Smooth muscle cell (in vitro differentiated cells): ENCODE measurements around the gene ABCC2. TPM values are rescaled to one million over a fixed set of nuclear protein-coding genes. Genes with fewer than 3 reads are reported as not detected.
A peak's percentile ranks its signal among the peaks of the same experiment; 100 is the strongest.

Experiments used
- DNase-seq: peaks from one replicate; lab custom pipeline; 2025; ENCODE audit not compliant: unreplicated experiment; lab: John Stamatoyannopoulos, UW
- H2AFZ ChIP-seq: fragments of 200-600 bp; sonication (generic); 2 replicates; pipeline ENCODE4 v1.6.0; 2016; ENCODE audit warnings: antibody characterized with exemption, low read depth, mild to moderate bottlenecking
- H3F3A ChIP-seq: fragments of 200-600 bp; sonication (generic); 2 replicates; pipeline ENCODE4 v1.6.0; 2017; ENCODE audit warnings: antibody characterized with exemption, low read depth
- H3K27ac ChIP-seq: fragments of 200-600 bp; sonication (generic); 2 replicates; pipeline ENCODE4 v1.5.1; 2016; ENCODE audit warnings: low read depth, mild to moderate bottlenecking
- H3K27me3 ChIP-seq: fragments of 200-600 bp; sonication (generic); 2 replicates; pipeline ENCODE4 v1.6.1; 2016; ENCODE audit warnings: low read depth, mild to moderate bottlenecking
- H3K36me3 ChIP-seq: fragments of 200-600 bp; sonication (generic); 2 replicates; pipeline ENCODE4 v1.5.1; 2016; ENCODE audit warnings: low read depth
- H3K4me1 ChIP-seq: fragments of 200-600 bp; sonication (generic); 2 replicates; pipeline ENCODE4 v1.5.1; 2016; ENCODE audit warnings: low read depth
- H3K4me2 ChIP-seq: fragments of 200-600 bp; sonication (generic); 2 replicates; pipeline ENCODE4 v1.6.0; 2016; ENCODE audit warnings: mild to moderate bottlenecking
- H3K4me3 ChIP-seq: fragments of 200-600 bp; sonication (generic); 2 replicates; pipeline ENCODE4 v1.5.1; 2016; ENCODE audit warnings: mild to moderate bottlenecking
- H3K79me2 ChIP-seq: fragments of 200-600 bp; sonication (generic); 2 replicates; pipeline ENCODE4 v1.6.0; 2016; ENCODE audit warnings: low read depth, mild to moderate bottlenecking
- H3K9ac ChIP-seq: fragments of 200-600 bp; sonication (generic); 2 replicates; pipeline ENCODE4 v1.6.0; 2016; ENCODE audit warnings: low read depth
- H3K9me3 ChIP-seq: fragments of 200-600 bp; sonication (generic); replicated peaks from 2 replicates; pipeline ENCODE4 v1.5.1; 2016; ENCODE audit warnings: low read depth
- H4K20me1 ChIP-seq: fragments of 200-600 bp; sonication (generic); 2 replicates; pipeline ENCODE4 v1.6.0; 2016; ENCODE audit warnings: low read depth
- WGBS: methylation state at CpG from one replicate; pipeline ENCODE4 v1.1.7; 2016; ENCODE audit warnings: low lambda C conversion rate; 5-methylcytosine and 5-hydroxymethylcytosine counted together
- polyA plus RNA-seq: library from polyadenylated mRNA; unstranded; fragments of >200 nt; fragmentation: Nextera tagmentation; extraction: Ambion mirVana; gene quantifications from 2 replicates; pipeline ENCODE4 v1.2.1, GENCODE V29; 2016
- total RNA-seq: library from RNA; depleted of rRNA; stranded (reverse); fragments of >200 nt; gene quantifications from 2 replicates; pipeline ENCODE4 v1.2.3, GENCODE V29; 2014
- TF ChIP-seq, protein P1 (sequence below): fragments of 200-600 bp; sonication (generic); IDR thresholded peaks from 2 replicates; pipeline ENCODE4 v1.5.1; 2017; ENCODE audit warnings: borderline replicate concordance, mild to moderate bottlenecking, antibody characterized with exemption; ENCODE audit not compliant: insufficient read depth, poor library complexity, severe bottlenecking

The ABCC2 gene
- total and polyA plus RNA-seq, 2 experiments from 2014 or later: 0.36 to 3.0 TPM

DNA sequence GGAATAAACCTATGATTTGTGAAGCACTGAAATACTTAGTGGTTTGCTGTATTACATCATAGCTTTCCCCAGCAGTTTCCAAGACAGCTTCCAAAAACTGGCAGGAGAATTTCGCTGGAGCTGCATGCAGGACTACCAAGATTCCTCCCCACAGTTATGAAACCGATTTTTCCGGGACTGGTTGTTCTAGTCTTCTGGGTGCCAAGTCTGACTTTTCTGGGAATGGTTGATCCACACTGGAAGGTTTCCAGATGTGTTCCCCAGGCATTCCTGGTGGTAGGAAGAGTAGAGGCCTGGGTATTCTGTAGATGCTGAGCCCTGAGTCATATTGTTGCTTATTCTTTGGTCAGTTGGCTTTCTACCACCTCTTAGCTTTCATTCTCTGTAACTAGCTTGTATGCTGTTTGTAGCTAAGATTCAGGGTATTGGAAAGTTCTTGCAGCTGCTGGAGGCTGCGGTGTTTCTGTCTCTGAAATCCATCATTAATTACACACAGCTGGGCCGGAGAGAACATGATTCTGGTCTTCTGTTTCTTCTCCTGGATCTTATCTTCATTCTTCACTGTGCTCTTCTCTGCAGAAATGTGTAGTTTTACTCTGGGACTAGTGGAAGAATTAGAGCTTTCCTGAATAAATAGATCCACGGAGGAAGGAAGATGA lies 6.3 kb downstream of the ABCC2 start:
- Histone ChIP-seq H3K9ac (no peak overlapping the region), H3K4me3 (no peak overlapping the region), H3K4me2 (peak overlapping the region; percentile 66), H3F3A (no peaks in the 10 kb centered on the region), H4K20me1 (no peaks in the 10 kb centered on the region), H3K9me3 (no peaks in the 10 kb centered on the region), H2AFZ (no peak overlapping the region), H3K27me3 (no peaks in the 10 kb centered on the region), H3K36me3 (no peaks in the 10 kb centered on the region), H3K79me2 (no peaks in the 10 kb centered on the region), H3K27ac (peak overlapping the region; percentile 20), H3K4me1 (no peaks in the 10 kb centered on the region)
- 53% methylated on average over 6 of the region's 6 CpGs for WGBS
- TF ChIP-seq, protein P1, sequence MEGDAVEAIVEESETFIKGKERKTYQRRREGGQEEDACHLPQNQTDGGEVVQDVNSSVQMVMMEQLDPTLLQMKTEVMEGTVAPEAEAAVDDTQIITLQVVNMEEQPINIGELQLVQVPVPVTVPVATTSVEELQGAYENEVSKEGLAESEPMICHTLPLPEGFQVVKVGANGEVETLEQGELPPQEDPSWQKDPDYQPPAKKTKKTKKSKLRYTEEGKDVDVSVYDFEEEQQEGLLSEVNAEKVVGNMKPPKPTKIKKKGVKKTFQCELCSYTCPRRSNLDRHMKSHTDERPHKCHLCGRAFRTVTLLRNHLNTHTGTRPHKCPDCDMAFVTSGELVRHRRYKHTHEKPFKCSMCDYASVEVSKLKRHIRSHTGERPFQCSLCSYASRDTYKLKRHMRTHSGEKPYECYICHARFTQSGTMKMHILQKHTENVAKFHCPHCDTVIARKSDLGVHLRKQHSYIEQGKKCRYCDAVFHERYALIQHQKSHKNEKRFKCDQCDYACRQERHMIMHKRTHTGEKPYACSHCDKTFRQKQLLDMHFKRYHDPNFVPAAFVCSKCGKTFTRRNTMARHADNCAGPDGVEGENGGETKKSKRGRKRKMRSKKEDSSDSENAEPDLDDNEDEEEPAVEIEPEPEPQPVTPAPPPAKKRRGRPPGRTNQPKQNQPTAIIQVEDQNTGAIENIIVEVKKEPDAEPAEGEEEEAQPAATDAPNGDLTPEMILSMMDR: no peak
- DNase-seq: no peak

DNA sequence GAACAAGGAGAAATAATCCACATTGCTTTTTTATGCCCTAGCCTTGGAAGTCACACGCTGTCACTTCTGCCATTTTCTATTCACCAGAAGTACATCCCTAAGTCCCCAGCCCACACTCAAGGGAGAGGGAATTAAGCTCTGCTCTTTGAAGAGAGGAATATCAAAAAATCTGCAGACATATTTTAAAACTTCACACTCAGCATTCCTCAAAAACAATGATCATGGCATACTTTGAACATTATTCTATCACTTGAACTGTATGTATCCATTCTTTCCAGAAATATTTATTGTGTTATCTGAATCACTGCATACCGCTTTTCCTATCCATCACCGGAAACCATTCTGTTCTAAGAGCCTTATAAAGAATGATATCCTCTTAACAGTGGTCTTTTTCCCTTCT lies 9.4 kb downstream of the ABCC2 start:
- H3K9me3 ChIP-seq: no peaks in the 10 kb centered on the region
- H3K4me2 ChIP-seq: no peak overlapping the region
- TF ChIP-seq, protein P1: no peak
- no peaks in the 10 kb centered on the region for H3K79me2 ChIP-seq
- WGBS: 95% methylated on average over 3 of the region's 3 CpGs
- H3K4me3 ChIP-seq: no peak overlapping the region
- no peaks in the 10 kb centered on the region for H3F3A ChIP-seq
- H3K4me1 ChIP-seq: no peaks in the 10 kb centered on the region
- DNase-seq: no peak
- H4K20me1 ChIP-seq: no peaks in the 10 kb centered on the region
- no peaks in the 10 kb centered on the region for H3K27me3 ChIP-seq
- no peak overlapping the region for H2AFZ ChIP-seq
- H3K36me3 ChIP-seq: no peaks in the 10 kb centered on the region
- H3K9ac ChIP-seq: no peak overlapping the region
- H3K27ac ChIP-seq: no peak overlapping the region

DNA sequence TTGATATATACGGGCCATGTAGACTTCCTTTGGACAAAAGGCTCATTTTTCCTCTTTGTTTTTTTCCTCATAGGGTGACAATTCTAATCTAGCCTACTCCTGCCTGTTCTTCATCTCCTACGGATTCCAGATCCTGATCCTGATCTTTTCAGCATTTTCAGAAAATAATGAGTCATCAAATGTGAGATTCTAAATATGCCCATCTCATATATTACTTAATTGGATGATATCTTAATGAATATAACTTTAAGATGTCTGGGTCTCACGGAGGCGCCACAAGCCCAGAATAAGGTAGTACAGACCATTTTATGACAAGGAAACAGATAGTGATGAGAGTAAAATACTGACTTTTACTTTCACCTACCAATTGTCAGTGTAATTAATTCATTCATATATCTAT lies 11.4 kb downstream of the ABCC2 start:
- Histone ChIP-seq H3F3A (no peaks in the 10 kb centered on the region), H2AFZ (no peak overlapping the region), H3K9ac (no peak overlapping the region), H3K4me3 (no peak overlapping the region), H4K20me1 (no peaks in the 10 kb centered on the region), H3K4me1 (no peaks in the 10 kb centered on the region), H3K27me3 (no peaks in the 10 kb centered on the region), H3K27ac (no peak overlapping the region), H3K4me2 (no peak overlapping the region), H3K79me2 (no peaks in the 10 kb centered on the region), H3K36me3 (no peaks in the 10 kb centered on the region), H3K9me3 (no peaks in the 10 kb centered on the region)
- no peak for DNase-seq
- 88% methylated on average over 4 of the region's 4 CpGs for WGBS
- TF ChIP-seq, protein P1: no peak

DNA sequence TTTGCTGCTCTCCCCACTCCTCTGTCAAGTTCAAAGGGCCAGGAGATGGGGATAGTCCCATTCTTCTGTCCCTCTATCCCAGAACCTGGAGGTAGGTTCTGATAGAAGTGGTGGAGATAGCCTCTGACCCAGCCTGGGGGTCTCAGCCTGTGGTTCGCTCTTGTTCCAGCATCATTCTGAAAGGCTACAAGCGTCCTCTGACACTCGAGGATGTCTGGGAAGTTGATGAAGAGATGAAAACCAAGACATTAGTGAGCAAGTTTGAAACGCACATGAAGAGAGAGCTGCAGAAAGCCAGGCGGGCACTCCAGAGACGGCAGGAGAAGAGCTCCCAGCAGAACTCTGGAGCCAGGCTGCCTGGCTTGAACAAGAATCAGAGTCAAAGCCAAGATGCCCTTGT lies 14.5 kb downstream of the ABCC2 start:
- H3K9me3 ChIP-seq: no peaks in the 10 kb centered on the region
- 89% methylated on average over 6 of the region's 6 CpGs for WGBS
- TF ChIP-seq, protein P1: no peak
- H4K20me1 ChIP-seq: no peaks in the 10 kb centered on the region
- no peak overlapping the region for H3K4me3 ChIP-seq
- H2AFZ ChIP-seq: no peak overlapping the region
- H3F3A ChIP-seq: no peaks in the 10 kb centered on the region
- no peak overlapping the region for H3K4me2 ChIP-seq
- peaks cover 2% of the 10 kb centered on the region for H3K27me3 ChIP-seq
- H3K27ac ChIP-seq: no peak overlapping the region
- H3K9ac ChIP-seq: no peak overlapping the region
- no peak for DNase-seq
- H3K4me1 ChIP-seq: no peaks in the 10 kb centered on the region
- H3K79me2 ChIP-seq: no peaks in the 10 kb centered on the region
- no peaks in the 10 kb centered on the region for H3K36me3 ChIP-seq
